Ureter (tissue), 1 donor: ENCODE results near the gene DCP2. TPM values are rescaled to one million over a fixed set of nuclear protein-coding genes. Genes with fewer than 3 reads are reported as not detected.
"Not testable (repeated sequence)": the region's sequence is repeated elsewhere in the genome, so short reads cannot be mapped to it uniquely, and the experiment has no call there.

Experiments used
- DNase-seq: peaks from one replicate; pipeline ENCODE4 v3.0.0-alpha.2; 2020; ENCODE audit warnings: low spot score
- total RNA-seq: library from RNA; stranded (reverse); gene quantifications from one replicate; pipeline ENCODE4 v1.2.4, GENCODE V29; 2023
- donor health status: DM: yes; HTN: yes; CAD: no.

DCP2 gene
- total RNA-seq, result 42.2 TPM

GRCh38 chr5:112976432-112977309 lies at the start of gene DCP2:
Gene DCP2 (plus strand): TSS chr5:112976798. CDS start chr5:112976934, 136 bp downstream.
- DNase-seq, result peak; percentile 95

- no peak for DNase-seq
These were observed 47.1 kb upstream of the DCP2 start for GRCh38 chr5:112929336-112930081.

- DNase-seq, result no peak
These were observed 46.6 kb upstream of the DCP2 start for GRCh38 chr5:112930082-112930344.

GRCh38 chr5:112931473-112931872 lies 45.1 kb upstream of the DCP2 start:
- no peak for DNase-seq

- DNase-seq, result no peak
These were observed 43.5 kb upstream of the DCP2 start for GRCh38 chr5:112933105-112933504.

GRCh38 chr5:112933651-112934365 lies 42.8 kb upstream of the DCP2 start:
- DNase-seq, result no peak

- no peak for DNase-seq
These were observed 42.3 kb upstream of the DCP2 start for GRCh38 chr5:112934366-112934663.

- no peak for DNase-seq
These were observed 40.9 kb upstream of the DCP2 start for GRCh38 chr5:112935675-112936074.

GRCh38 chr5:112938286-112938685 lies 38.3 kb upstream of the DCP2 start:
- DNase-seq, result no peak

GRCh38 chr5:112940670-112941069 lies 35.9 kb upstream of the DCP2 start:
- DNase-seq, result no peak

GRCh38 chr5:112948458-112948857 lies 28.1 kb upstream of the DCP2 start:
- no peak for DNase-seq

- no peak for DNase-seq
These were observed 25.4 kb upstream of the DCP2 start for GRCh38 chr5:112951124-112951702.

- DNase-seq, result no peak
These were observed 20.0 kb upstream of the DCP2 start for GRCh38 chr5:112956606-112957005.

- DNase-seq, result no peak
These were observed 19.4 kb upstream of the DCP2 start for GRCh38 chr5:112957036-112957808.

- DNase-seq, result peak; percentile 56
These were observed 18.2 kb upstream of the DCP2 start for GRCh38 chr5:112958093-112959088.

GRCh38 chr5:112959872-112960271 lies 16.7 kb upstream of the DCP2 start:
- not testable (repeated sequence) for DNase-seq

- DNase-seq, result no peak
These were observed 16.3 kb upstream of the DCP2 start for GRCh38 chr5:112960315-112960714.

- DNase-seq, result no peak
These were observed 15.6 kb upstream of the DCP2 start for GRCh38 chr5:112960863-112961504.

GRCh38 chr5:112963374-112963733 lies 13.2 kb upstream of the DCP2 start:
- DNase-seq, result not testable (repeated sequence)

GRCh38 chr5:112965733-112966306 lies 10.8 kb upstream of the DCP2 start:
- DNase-seq, result no peak
